HCT116 (cell line): Measurements from ENCODE around the gene HAUS8.

Source experiments
- EGR1 ChIP-seq: IDR thresholded peaks from 2 replicates; pipeline ENCODE4 v1.6.1; 2012; ENCODE audit warnings: low read depth
- EZH2 ChIP-seq: fragments of 200-600 bp; sonication (generic); IDR thresholded peaks from 2 replicates; pipeline ENCODE4 v1.6.1; 2017; ENCODE audit warnings: antibody characterized with exemption, mixed run types
- FOSL1 ChIP-seq: IDR thresholded peaks from 2 replicates; pipeline ENCODE4 v1.6.1; 2012; ENCODE audit warnings: low read depth
- POLR2A ChIP-seq: IDR thresholded peaks from 2 replicates; pipeline ENCODE4 v1.7.0; 2011; ENCODE audit warnings: borderline replicate concordance; ENCODE audit not compliant: insufficient read depth, insufficient read length; ENCODE audit errors: extremely low read depth
- POLR2AphosphoS5 ChIP-seq: IDR thresholded peaks from 2 replicates; pipeline ENCODE4 v1.6.1; 2011; ENCODE audit warnings: mild to moderate bottlenecking, low read depth, low read length, moderate library complexity
- RAD21 ChIP-seq: IDR thresholded peaks from 2 replicates; pipeline ENCODE4 v1.6.1; 2012; ENCODE audit warnings: low read depth, mild to moderate bottlenecking
- SIN3A ChIP-seq: IDR thresholded peaks from 2 replicates; pipeline ENCODE4 v1.6.1; 2012; ENCODE audit warnings: low read depth
- YY1 ChIP-seq: IDR thresholded peaks from 2 replicates; pipeline ENCODE4 v1.6.1; 2011; ENCODE audit warnings: low read length, low read depth, moderate library complexity, mild to moderate bottlenecking; ENCODE audit not compliant: insufficient replicate concordance; ENCODE audit errors: extremely low read depth
- ZFX ChIP-seq: fragments of 450-650 bp; IDR thresholded peaks from 2 replicates; pipeline ENCODE4 v1.6.1; 2017
- ZNF274 ChIP-seq: fragments of 200-500 bp; sonication (Bioruptor generic); IDR thresholded peaks from 2 replicates; pipeline ENCODE4 v1.6.1; 2014; ENCODE audit warnings: mild to moderate bottlenecking, low read depth, low read length, inconsistent platforms
- TF ChIP-seq, protein P1 (sequence below), 3 experiments: fragments of 200-600 bp in 1 of 3; sonication (generic) in 1 of 3; IDR thresholded peaks in 2 of 3; conservative IDR thresholded peaks in 1 of 3; 2 replicates each; pipeline ENCODE4 v1.5.1; 2012 to 2017; ENCODE audit warnings: low read depth in 2 of 3, low read length in 2 of 3, antibody characterized with exemption in 1 of 3, borderline replicate concordance in 1 of 3, control low read depth in 1 of 3, mild to moderate bottlenecking in 1 of 3, mixed read lengths in 1 of 3, mixed run types in 1 of 3, moderate library complexity in 1 of 3; ENCODE audit not compliant: insufficient read depth in 1 of 3
- TF ChIP-seq, protein P2 (sequence below): IDR thresholded peaks from 2 replicates; pipeline ENCODE4 v1.6.1; 2012
- TF ChIP-seq, protein P3 (sequence below): IDR thresholded peaks from 2 replicates; pipeline ENCODE4 v1.6.1; 2012; ENCODE audit warnings: low read depth
- TF ChIP-seq, protein P4 (sequence below): IDR thresholded peaks from 2 replicates; pipeline ENCODE4 v1.6.1; 2012

DNA sequence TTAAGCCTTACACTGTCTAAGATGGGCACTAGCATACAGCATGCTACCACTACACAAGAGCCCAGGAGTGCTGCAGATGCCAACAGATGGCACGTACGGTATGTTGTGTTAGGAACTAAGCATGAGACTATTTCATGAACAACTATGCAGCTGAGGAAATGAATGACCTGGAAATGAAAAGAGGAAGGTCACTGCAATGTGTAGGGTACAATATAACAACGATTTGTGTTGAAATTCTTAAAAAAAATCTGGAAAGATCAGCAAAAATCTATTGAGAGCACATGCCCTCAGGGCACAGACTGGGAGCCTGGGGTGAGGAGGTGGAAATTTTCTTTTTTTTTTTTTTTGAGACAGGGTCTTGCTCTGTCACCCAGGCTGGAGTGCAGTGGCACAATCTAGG lies 14.4 kb downstream of the HAUS8 start:
- TF ChIP-seq, protein P1, sequence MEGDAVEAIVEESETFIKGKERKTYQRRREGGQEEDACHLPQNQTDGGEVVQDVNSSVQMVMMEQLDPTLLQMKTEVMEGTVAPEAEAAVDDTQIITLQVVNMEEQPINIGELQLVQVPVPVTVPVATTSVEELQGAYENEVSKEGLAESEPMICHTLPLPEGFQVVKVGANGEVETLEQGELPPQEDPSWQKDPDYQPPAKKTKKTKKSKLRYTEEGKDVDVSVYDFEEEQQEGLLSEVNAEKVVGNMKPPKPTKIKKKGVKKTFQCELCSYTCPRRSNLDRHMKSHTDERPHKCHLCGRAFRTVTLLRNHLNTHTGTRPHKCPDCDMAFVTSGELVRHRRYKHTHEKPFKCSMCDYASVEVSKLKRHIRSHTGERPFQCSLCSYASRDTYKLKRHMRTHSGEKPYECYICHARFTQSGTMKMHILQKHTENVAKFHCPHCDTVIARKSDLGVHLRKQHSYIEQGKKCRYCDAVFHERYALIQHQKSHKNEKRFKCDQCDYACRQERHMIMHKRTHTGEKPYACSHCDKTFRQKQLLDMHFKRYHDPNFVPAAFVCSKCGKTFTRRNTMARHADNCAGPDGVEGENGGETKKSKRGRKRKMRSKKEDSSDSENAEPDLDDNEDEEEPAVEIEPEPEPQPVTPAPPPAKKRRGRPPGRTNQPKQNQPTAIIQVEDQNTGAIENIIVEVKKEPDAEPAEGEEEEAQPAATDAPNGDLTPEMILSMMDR (IDR thresholded peaks at IDR 0.05 in 2 of 3, conservative IDR thresholded peaks at IDR 0.05 in 1 of 3; ENCODE audit: borderline replicate concordance in 1 of 3, insufficient read depth in 1 of 3, low read depth in 2 of 3, low read length in 2 of 3): no peak
- TF ChIP-seq, protein P2, sequence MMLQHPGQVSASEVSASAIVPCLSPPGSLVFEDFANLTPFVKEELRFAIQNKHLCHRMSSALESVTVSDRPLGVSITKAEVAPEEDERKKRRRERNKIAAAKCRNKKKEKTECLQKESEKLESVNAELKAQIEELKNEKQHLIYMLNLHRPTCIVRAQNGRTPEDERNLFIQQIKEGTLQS: no peak
- TF ChIP-seq POLR2AphosphoS5 (no peak), RAD21 (no peak), SIN3A (no peak), YY1 (no peak), POLR2A (no peak), FOSL1 (no peak), EZH2 (no peak), ZNF274 (no peak), ZFX (no peak), EGR1 (no peak)
- TF ChIP-seq, protein P3, sequence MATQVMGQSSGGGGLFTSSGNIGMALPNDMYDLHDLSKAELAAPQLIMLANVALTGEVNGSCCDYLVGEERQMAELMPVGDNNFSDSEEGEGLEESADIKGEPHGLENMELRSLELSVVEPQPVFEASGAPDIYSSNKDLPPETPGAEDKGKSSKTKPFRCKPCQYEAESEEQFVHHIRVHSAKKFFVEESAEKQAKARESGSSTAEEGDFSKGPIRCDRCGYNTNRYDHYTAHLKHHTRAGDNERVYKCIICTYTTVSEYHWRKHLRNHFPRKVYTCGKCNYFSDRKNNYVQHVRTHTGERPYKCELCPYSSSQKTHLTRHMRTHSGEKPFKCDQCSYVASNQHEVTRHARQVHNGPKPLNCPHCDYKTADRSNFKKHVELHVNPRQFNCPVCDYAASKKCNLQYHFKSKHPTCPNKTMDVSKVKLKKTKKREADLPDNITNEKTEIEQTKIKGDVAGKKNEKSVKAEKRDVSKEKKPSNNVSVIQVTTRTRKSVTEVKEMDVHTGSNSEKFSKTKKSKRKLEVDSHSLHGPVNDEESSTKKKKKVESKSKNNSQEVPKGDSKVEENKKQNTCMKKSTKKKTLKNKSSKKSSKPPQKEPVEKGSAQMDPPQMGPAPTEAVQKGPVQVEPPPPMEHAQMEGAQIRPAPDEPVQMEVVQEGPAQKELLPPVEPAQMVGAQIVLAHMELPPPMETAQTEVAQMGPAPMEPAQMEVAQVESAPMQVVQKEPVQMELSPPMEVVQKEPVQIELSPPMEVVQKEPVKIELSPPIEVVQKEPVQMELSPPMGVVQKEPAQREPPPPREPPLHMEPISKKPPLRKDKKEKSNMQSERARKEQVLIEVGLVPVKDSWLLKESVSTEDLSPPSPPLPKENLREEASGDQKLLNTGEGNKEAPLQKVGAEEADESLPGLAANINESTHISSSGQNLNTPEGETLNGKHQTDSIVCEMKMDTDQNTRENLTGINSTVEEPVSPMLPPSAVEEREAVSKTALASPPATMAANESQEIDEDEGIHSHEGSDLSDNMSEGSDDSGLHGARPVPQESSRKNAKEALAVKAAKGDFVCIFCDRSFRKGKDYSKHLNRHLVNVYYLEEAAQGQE: no peak
- TF ChIP-seq, protein P4, sequence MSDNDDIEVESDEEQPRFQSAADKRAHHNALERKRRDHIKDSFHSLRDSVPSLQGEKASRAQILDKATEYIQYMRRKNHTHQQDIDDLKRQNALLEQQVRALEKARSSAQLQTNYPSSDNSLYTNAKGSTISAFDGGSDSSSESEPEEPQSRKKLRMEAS: no peak
